ENCODE results near the gene CBL. TPM values are rescaled to one million over a fixed set of nuclear protein-coding genes. Genes with fewer than 3 reads are reported as not detected.

Gene CBL
- total RNA-seq, 4 donors from 2014 or later, result 12.9 to 26.6 (median 20.9) TPM

DNA sequence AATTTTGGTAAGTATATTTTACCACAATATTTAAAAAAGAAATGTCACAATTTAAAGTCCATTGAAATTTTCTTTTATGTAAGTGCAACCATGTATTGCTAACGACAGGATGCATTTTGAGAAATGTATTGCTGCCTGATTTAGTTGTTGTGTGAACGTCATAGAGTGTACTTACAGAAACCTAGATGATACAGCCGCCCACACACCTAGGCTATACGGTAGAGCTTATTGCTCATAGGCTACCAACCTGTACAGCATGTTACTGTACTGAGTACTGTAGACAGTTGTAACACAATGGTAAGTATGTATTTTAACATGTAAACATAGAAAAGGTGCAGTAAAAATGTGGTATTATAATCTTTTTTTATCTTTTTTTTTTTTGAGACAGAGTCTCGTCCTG lies 48.1 kb downstream of the CBL start:
- DNase-seq (ENCODE audit: low spot score) (no peak), ATAC-seq (ENCODE audit: low FRiP score) (no peak)
- TF ChIP-seq, protein P1, sequence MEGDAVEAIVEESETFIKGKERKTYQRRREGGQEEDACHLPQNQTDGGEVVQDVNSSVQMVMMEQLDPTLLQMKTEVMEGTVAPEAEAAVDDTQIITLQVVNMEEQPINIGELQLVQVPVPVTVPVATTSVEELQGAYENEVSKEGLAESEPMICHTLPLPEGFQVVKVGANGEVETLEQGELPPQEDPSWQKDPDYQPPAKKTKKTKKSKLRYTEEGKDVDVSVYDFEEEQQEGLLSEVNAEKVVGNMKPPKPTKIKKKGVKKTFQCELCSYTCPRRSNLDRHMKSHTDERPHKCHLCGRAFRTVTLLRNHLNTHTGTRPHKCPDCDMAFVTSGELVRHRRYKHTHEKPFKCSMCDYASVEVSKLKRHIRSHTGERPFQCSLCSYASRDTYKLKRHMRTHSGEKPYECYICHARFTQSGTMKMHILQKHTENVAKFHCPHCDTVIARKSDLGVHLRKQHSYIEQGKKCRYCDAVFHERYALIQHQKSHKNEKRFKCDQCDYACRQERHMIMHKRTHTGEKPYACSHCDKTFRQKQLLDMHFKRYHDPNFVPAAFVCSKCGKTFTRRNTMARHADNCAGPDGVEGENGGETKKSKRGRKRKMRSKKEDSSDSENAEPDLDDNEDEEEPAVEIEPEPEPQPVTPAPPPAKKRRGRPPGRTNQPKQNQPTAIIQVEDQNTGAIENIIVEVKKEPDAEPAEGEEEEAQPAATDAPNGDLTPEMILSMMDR (IDR thresholded peaks at IDR 0.05), result no peak

DNA sequence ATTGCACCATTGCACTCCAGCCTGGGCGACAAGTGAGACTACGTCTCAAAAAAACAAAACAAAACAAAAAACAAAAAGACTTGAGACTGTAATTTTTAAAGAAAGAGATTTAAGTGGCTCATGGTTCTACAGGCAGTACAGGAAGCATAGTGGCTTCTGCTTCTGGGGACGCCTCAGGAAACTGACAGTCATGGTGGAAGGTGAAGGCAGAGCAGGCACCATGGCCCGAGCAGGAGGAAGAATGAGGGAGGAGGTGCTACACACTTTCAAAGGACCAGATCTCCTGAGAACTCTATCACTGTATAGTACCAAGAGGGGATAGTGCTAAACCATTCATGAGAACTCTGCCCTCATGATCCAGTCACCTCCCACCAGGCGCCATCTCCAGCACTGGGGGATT lies 52.0 kb downstream of the CBL start:
- DNase-seq (ENCODE audit: low spot score), result no peak

DNA sequence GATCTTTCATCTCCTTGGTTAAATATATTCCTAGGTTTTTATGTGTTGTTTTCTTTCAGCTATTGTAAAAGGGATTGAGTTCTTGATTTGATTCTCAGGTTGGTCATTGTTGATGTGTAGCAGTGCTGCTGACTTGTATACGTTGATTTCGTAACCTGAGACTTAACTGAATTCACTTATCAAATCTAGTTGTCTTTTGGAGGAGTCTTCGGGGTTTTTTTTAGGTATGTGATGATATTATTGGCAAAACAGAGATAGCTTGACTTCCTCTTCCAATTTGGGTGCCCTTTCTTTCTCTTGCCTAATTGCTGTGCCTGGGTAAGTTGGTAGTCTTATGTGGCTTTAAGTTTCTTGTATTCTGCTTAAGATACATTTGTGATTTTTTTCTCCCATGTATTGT lies 52.8 kb downstream of the CBL start:
- DNase-seq (ENCODE audit: low spot score) (no peak), ATAC-seq (ENCODE audit: low FRiP score) (no peak)
- TF ChIP-seq, protein P1 (IDR thresholded peaks at IDR 0.05), result no peak

More for the DNA sequence above, 52.0 kb downstream of the CBL start:
- TF ChIP-seq, protein P1 (IDR thresholded peaks at IDR 0.05), result no peak
- no peak for ATAC-seq (ENCODE audit: low FRiP score)

DNA sequence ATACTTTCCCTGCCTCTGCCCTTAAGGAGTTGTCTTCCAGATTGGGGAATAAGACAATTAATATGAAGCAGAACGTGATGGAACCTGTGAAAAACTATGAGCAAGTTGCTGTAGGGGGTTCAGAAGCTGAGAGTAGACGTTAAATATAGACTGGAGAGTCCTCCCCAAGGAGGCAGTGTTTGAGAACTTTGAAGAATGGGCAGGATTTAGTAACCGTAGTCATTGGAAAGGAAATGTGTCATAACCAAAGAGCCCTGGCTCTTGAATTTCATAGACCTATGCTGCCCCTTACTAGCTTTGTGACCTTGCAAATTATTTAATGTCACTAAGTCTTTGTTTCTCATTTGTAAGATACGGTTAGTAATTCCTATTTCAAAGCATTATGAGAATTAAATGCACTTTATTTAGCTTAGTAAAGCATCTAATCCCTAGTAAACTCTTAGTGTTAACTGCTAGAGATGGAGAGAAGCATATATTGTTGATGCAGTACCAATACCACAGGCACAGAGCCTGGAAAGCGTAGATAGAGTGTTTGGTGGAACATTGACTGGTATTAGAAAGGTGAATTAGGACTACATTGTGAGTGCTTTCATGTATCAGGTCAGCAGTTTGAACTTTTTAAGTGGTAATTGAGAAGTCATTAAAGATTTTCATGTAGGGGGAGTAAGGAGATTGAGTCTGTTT lies 56.7 kb downstream of the CBL start:
- no peak for DNase-seq (ENCODE audit: low spot score)
- TF ChIP-seq, protein P1 (IDR thresholded peaks at IDR 0.05), result no peak
- ATAC-seq (ENCODE audit: low FRiP score), result no peak

DNA sequence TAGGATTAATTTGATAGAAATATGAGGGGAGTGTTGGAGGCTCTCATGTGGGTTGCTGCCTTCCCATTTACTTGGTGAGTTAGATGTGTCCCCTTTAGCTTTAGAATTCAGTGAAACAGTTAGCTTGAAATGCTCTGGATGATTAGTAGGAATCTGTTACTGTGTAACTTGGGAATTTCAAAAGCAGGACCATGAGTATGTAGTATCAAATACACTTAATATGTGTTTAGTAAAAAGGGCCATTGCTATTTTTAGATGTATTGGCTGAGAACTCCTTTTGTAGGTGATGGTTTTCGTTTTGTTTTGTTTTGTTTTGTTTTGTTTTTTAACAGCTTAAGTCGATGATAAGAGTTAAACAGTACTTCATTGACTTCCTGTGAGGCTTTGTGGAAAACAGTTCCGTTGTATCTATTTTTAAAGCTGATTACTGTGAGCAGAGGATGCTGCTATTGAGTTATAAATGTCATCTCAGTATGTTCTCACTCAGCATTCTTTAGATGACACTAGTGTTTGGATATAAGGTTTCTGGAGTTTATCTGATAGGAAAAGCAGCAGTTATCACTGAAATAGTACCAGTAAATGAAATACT lies 57.3 kb downstream of the CBL start:
- no peak for DNase-seq (ENCODE audit: low spot score)
- no peak for ATAC-seq (ENCODE audit: low FRiP score)
- TF ChIP-seq, protein P1 (IDR thresholded peaks at IDR 0.05), result no peak

DNA sequence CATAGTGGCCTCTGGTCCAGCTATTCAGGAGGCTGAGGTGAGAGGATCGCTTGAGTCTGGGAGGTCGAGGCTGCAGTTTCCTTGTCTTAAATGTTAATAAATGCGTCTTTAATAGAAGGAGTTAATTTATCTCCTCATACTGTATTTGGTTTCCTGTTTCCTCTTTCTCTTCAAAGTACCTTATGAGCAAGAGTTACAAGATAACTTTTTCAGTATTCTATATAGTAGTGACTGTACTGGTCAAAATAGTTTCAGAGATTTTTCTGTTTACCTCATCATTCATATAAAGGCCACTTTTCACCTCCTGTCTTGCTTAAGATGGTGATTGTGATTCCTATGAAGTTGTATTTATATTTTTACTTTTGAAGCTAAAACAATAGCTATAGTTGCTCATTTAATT lies 59.9 kb downstream of the CBL start:
- ATAC-seq (ENCODE audit: low FRiP score), result no peak
- no peak for DNase-seq (ENCODE audit: low spot score)
- TF ChIP-seq, protein P1 (IDR thresholded peaks at IDR 0.05), result no peak

Measured in omental fat pad (tissue), 4 donors.